Erythroblast (primary cell): Measurements from ENCODE around the gene DISC1.
"Not testable (repeated sequence)": the region's sequence is repeated elsewhere in the genome, so short reads cannot be mapped to it uniquely, and the experiment has no call there.

Source experiments
- DNase-seq, 2 experiments: peaks; one replicate each; lab custom pipeline; 2025; lab: John Stamatoyannopoulos, UW
- GATA1 ChIP-seq: IDR thresholded peaks from 2 replicates; pipeline ENCODE4 v1.6.1; 2011; ENCODE audit warnings: low read depth, mild to moderate bottlenecking, control low read depth, low read length, moderate library complexity
- POLR2A ChIP-seq: IDR thresholded peaks from 2 replicates; pipeline ENCODE4 v1.6.1; 2011; ENCODE audit warnings: mild to moderate bottlenecking, low read length

Gene DISC1

DNA sequence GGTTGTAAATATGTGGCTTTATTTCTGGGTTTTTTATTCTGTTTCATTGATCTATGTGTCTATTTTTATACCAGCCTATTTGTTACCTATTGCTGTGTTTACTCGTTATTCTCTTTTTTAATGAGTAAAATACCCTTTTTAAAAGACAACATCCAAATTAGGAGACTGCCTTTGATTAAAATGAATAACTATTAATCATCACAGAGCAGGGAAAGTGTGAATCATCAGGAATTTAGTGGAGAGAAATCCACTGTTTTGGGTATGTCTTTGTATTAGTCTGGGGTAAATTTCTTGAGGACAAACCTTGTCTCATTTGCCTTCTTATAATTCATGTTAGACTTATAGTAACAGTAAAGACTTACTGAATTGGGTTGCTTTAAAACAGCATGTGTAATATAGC lies 12.1 kb downstream of the DISC1 start:
- no peak for TF ChIP-seq POLR2A
- TF ChIP-seq GATA1, result no peak
- no peak for DNase-seq

DNA sequence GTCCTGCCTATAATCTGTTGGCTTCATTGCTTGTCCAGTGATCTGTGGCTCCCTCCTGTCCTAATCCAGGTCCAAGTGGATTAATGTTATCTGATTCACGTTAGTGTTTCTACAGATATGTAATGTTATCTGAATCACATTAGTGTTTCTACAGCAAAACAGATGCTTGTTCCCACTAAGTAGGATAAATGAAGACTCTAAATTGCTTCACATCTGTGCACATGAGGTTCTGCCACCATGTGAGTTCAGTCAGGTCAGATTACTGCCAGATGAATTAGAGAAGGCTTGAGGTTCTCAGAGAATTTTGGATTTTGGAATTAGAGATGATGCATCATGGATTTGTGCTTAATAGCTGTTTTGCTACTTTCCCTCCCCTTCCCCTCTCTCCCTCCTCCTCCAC lies 13.2 kb downstream of the DISC1 start:
- no peak for TF ChIP-seq POLR2A
- no peak for TF ChIP-seq GATA1
- no peak for DNase-seq

DNA sequence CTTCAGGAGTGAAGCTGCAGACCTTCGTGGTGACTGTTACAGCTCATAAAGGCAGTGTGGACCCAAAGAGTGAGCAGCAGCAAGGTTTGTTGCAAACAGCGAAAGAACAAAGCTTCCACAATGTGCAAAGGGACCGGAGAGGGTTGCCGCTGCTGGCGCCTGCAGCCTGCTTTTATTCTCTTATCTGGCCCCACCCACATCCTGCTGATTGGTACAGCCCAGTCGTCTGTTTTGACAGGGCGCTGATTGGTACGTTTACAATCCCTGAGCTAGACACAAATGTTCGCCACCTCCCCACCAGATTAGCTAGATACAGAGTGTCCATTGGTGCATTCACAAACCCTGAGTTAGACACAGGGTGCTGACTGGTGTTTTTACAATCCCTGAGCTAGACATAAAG lies 14.9 kb downstream of the DISC1 start:
- not testable (repeated sequence) for DNase-seq

- DNase-seq, result not testable (repeated sequence)
Measured at GRCh38 chr1:231642061-231642460, 15.5 kb downstream of the DISC1 start.

DNA sequence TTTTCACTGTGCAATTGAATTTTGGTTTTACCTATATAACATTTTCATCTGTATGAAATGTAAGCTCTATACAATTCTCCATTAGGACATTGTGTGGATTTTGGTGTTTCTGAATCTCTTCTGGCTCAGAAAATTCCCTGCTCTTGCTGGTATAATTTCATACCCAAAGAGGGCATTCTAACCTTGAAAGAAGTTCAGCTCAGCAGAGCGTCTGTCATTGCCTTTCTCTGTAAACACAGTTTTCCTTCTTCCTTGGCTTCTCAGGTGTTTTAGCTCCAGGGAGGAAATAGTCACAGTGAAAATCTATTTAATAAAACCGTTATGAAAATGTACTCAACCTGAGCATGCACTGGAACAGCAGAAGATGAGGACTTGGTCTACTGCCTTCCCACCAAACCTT lies 16.0 kb downstream of the DISC1 start:
- DNase-seq, result no peak
- TF ChIP-seq GATA1, result no peak
- TF ChIP-seq POLR2A, result no peak

DNA sequence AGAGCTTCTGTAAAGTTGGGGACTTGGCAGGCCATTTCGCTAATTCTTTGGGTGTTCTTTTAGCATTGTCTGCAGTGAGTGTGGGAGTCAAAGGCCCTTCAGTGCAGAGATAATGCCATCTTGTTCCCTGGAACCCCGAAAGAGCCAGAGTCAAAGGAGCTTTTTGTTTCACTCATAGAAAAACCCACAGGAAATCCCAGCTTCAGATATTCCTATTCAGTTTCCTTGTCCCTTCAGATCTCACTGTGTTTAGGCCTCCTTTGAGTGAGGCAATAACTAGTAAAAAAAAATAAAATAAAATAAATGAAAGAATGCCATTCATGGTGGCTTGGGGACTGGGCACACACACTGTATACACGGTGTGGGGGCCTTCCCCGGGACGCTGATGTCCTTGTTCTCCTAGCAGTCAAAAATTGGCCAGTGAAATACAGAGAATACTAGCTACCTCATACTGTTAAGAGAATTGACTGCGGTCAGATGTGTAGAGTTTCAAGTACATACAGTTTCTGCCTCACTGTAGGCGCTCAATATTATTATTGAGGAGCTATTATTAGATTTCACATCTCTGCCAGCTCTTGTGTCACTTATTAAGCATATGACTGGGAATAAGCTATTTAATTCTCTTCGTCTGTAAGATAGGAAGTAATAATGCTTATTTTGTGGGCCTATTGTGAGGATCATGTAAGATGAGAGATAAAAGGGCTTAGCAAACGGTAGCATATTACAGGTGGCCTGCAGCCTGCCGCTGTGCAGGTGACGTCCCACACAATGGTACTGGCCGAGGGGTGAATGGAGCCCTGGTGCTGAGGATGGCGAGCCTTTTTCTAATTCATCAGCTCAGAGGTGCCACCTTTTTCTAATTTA lies 16.7 kb downstream of the DISC1 start:
- TF ChIP-seq GATA1 (no peak), POLR2A (no peak)

DNA sequence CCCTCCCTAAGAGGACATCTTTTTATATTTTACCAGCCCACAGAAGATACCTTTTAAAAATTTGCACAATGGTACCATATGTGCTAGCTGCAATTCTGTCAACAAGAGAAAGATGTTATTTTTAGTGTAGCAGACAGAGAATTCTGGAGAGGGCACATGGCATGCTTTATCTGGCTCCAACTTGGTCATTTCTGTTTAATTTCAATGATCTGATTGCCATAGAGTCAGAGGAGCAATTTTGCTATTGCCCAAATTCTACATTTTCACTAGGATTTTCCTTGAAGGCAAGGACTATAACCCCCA lies 17.3 kb downstream of the DISC1 start:
- DNase-seq, result no peak
- TF ChIP-seq GATA1, result no peak
- no peak for TF ChIP-seq POLR2A

More for the DNA sequence above, 16.7 kb downstream of the DISC1 start:
- no peak for DNase-seq

GRCh38 chr1:231645634-231646033 lies 19.0 kb downstream of the DISC1 start:
- DNase-seq, result not testable (repeated sequence)

DNA sequence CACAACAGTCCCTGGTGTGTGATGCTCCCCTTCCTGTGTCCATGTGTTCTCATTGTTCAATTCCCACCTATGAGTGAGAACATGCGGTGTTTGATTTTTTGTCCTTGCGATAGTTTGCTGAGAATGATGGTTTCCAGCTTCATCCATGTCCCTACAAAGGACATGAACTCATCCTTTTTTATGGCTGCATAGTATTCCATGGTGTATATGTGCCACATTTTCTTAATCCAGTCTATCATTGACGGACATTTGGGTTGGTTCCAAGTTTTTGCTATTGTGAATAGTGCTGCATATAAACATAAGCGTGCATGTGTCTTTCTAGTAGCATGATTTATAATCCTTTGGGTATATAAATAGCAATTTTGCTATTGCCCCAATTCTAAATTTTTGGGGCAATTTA lies 19.6 kb downstream of the DISC1 start:
- not testable (repeated sequence) for DNase-seq

- not testable (repeated sequence) for DNase-seq
Measured at GRCh38 chr1:231651621-231652260, 25.2 kb downstream of the DISC1 start.

DNA sequence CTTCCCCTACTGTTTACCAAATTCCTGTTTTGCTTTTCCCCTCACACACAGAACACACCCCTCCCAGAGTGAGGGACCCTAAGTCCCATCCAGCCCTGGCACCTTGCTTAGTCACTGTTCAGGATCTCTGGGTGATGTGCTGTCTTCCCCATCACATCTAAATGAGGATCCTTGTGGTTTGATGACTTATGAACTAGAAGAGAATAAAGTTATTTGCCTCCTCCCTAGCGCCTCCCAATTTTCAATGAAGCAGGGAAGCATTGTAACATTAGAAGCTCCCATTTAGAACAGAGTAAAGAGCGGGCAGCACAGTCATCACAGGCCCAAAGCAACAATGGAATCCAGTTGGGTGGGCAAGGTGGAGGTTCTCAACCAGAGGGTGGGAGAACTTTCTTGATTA lies 27.0 kb downstream of the DISC1 start:
- TF ChIP-seq POLR2A, result no peak
- DNase-seq, result no peak

GRCh38 chr1:231656741-231657140 lies 30.2 kb downstream of the DISC1 start:
- no peak for DNase-seq
- TF ChIP-seq GATA1 (no peak), POLR2A (no peak)

DNA sequence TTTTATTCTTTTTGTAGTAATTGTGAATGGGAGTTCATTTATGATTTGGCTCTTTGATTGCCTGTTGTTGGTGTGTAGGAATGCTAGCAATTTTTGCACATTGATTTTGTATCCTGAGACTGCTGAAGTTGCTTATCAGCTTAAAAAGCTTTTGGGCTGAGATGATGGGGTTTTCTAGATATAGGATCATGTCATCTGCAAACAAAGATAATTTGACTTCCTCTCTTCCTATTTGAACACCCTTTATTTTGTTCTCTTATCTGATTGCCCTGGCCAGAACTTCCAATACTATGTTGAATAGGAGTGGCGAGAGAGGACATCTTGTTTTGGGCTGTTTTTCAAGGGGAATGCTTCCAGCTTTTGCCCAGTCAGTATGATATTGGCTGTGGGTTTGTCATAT lies 31.6 kb downstream of the DISC1 start:
- peak in 1 of 2 experiments; percentile 29 for DNase-seq

DNA sequence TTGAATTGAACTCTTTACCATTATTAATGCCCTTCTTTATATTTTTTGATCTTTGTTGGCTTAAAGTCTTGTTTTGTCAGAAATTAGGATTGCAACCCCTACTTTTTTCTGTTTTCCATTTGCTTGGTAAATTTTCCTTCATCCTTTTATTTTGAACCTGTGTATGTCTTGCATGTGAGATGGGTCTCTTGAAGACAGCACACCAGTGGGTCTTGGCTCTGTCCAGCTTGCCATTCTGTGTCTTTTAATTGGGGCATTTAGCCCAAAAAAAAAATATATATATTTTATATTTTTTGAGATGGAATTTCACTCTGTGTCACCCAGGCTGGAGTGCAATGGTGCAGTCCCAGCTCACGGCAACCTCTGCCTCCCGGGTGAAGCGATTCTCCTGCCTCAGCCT lies 33.6 kb downstream of the DISC1 start:
- TF ChIP-seq POLR2A, result no peak

GRCh38 chr1:231663211-231663792 lies 36.7 kb downstream of the DISC1 start:
- no peak for DNase-seq
- no peak for TF ChIP-seq POLR2A
- no peak for TF ChIP-seq GATA1

More for the DNA sequence above, 33.6 kb downstream of the DISC1 start:
- DNase-seq, result no peak

- TF ChIP-seq GATA1 (no peak), POLR2A (no peak)
Measured at GRCh38 chr1:231665101-231665500, 38.5 kb downstream of the DISC1 start.

More at GRCh38 chr1:231665101-231665500, 38.5 kb downstream of the DISC1 start:
- no peak for DNase-seq
